NCI-H2196 (cell line): ENCODE measurements around the gene AQP12A.
"Not testable (repeated sequence)": the region's sequence is repeated elsewhere in the genome, so short reads cannot be mapped to it uniquely, and the experiment has no call there.

ENCODE experiments used
- DNase-seq: peaks from one replicate; lab custom pipeline; 2025; ENCODE audit not compliant: unreplicated experiment; lab: John Stamatoyannopoulos, UW

The AQP12A gene

DNA sequence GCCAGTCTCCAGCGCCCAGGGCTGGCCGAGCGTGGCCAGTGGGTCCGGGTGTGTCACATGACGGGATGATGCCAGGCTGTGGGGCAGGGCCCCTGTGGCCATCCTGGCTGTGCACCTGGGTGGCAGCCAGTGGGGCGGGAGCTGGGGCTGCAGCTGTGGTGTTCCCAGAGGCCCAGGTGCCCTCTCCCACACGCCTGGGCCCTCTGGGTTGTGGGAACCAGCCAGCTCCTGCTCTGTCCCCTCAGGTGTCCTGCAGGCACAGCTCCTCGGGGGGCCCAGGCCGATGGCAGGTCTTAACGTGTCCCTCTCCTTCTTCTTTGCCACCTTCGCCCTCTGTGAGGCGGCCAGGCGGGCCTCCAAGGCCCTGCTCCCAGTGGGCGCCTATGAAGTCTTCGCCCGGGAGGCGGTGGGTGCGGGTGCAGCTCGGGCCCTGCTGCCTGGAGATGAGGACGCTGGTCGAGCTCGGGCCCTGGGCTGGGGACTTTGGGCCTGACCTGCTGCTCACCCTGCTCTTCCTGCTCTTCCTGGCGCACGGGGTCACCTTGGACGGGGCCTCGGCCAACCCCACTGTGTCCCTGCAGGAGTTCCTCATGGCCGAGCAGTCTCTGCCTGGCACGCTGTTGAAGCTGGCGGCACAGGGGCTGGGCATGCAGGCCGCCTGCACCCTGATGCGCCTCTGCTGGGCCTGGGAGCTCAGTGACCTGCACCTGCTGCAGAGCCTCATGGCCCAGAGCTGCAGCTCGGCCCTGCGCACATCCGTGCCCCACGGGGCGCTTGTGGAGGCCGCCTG lies at the start of gene AQP12A:
TSS of gene AQP12A (plus strand) at position 236 of the 790 bp plus-strand sequence. CDS start at position 284, 48 bp downstream.
- DNase-seq = not testable (repeated sequence)

DNA sequence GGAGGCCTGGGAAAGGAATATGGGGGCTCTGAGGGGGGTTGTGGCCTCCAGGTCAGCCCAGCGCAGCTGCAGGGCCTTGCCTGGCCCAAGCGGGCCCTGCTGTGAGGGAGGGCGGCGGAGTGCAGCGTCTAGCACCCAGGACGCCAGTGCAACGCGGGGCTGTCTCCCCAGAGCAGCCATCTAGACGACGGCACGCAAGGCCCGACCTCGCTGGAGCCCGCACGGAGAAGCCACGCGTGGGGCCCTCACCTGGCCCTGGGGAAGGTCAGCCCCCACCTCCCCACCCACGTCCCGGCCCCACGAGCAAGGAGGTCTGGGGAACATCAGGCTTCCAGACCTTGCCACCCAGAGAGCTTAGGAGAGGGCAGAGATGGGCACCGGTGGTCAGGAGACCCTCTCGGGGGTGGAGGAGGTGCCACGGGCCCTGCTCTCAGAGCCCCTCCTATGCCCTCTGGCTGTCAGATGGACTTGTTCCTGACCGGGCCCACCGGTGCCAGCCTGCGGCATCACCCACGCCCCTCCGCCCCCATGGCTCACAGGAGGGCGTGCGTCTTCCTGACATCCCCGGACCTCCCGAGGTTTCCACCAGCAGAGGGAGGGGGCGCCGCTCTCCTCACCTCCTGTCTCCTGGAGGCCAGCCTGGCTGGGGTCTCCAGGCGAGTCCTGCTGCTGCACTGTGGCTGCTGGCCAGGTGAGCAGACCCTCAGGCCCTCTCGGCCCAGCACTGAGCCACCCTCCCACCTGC lies 49.4 kb upstream of the AQP12A start:
- no peak for DNase-seq

DNA sequence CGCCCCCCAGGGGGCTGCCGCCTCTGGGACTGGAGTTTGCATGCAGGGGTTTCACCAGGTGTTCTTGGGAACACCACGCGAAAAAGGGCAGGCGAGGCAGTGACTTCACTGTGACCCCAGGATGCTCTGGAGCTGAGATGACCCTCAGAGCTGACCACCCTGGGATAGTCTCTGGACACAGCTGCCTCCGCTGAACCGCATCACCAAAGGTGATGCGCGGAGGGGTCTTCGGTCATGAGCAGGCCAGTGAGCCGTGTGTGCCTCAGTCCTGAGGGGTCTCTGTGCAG lies 48.9 kb upstream of the AQP12A start:
- no peak for DNase-seq

DNA sequence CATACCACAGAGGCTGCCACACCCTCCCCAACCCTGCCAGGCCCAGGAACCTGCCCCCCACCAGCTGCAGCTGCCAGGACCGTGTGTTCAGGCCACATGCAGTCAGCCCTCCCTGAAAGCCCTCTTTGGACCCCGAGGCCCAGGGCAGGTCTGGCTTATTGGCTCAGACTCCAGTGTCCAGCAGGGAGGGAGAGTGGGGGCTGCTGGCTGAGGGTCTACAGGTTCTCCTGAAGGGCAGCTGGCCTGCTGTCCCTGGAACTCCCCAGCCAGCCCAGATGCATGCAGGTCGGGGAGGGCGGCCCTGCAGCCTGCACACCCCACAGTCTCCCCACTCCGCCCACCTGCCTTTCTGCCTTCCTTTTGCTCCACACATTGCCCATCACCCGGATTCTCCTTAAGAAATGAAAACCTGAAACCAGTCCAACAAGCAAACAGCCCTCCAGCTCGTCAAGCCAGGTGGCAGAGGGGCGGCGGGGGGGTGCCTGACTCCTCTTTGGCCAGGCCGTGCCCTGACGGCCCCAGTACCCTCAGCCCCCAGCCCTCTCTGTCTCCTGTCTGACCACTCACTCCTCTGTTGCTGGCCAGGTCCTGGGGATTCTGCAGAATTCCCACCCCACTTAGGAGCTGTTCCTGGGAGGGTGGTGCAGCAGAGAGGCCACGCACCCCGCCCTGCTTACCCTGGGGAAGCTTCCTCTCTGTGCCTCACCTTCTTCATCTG lies 48.4 kb upstream of the AQP12A start:
- DNase-seq = no peak

DNA sequence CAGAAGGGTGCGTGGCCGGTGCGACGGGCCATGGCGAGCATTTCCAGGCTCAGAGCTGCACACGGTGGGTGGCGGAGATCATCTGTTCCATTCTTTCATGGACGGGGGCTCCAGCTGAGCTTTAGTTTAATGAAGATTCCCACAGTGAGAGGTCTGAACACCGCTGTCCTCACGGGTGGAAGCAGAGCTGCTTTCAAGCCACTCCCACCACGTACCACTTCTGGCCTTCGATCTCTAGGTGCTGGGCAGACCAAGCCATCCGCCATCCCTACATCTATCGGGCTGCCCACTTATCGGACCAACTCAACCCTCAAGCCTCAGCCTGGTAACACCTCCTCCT lies 47.9 kb upstream of the AQP12A start:
- no peak for DNase-seq

DNA sequence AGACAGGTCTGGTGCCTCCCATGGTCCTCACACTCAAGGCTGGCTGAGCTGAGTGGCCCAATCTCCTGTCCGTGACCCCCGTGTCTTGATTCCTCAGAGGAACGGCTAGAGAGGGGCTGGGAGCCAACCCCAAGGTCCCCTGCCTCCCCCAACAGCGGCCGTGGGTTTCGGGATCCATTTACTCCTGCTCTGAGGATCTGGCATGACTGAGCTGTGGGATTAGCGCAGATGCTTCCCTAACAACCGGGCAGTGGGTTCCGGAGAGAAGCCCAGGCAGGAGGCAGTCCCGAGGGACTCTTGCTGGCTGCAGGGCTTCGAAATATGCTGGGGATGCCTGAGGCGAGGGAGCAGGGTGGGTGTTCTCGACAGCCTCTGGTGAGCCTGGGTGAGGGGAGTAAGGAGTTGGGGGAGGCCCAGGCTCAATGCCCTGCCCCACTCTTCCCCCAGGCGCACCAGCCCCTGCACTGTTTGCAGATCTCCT lies 47.5 kb upstream of the AQP12A start:
- no peak for DNase-seq

DNA sequence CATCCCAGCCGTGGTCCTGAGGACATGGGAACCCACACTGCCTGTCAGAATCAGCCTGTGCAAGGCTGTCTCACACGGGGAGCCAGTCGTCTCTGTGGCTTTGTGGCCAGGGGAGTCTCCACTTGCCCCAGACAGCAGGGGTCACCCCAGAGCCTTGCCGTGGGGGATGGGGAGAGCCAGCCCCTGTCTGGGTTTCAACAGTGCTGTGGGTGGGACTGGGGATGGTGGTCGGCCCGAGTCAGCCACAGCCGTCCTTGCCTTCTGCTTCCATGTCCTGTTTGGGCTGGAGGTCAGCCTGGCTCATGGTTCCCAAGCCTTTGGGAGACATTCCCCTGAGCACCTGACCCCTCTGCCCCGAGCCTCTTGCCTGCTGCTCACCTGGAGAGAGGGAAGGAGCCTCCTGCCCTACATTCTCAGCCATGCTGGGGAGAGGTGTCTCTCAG lies 46.8 kb upstream of the AQP12A start:
- DNase-seq = no peak

GRCh38 chr2:240645346-240645745 lies 46.3 kb upstream of the AQP12A start:
- DNase-seq = no peak

DNA sequence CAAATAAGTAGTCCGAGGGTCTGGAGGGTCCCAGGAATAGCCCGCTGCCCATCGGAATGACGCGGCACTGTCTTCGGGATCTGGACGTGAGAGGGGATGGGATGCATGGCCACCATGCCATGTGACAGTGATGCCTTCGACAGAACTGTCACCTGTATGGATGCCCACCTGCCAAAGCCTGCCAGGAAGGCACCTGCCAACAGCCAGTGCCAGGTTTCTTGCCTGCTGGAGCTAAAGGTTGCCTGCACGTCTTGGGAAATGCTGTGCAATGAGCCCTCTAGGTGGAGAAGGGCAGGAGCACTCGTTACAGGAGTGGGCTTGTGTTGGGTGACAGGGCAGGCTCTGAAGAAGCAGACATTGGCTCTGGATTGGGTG lies 45.9 kb upstream of the AQP12A start:
- no peak for DNase-seq

- DNase-seq = no peak
Measured at GRCh38 chr2:240646176-240646899, 45.3 kb upstream of the AQP12A start.

- DNase-seq = no peak
Measured at GRCh38 chr2:240646900-240647502, 44.7 kb upstream of the AQP12A start.

GRCh38 chr2:240647503-240648154 lies 44.0 kb upstream of the AQP12A start:
- no peak for DNase-seq

DNA sequence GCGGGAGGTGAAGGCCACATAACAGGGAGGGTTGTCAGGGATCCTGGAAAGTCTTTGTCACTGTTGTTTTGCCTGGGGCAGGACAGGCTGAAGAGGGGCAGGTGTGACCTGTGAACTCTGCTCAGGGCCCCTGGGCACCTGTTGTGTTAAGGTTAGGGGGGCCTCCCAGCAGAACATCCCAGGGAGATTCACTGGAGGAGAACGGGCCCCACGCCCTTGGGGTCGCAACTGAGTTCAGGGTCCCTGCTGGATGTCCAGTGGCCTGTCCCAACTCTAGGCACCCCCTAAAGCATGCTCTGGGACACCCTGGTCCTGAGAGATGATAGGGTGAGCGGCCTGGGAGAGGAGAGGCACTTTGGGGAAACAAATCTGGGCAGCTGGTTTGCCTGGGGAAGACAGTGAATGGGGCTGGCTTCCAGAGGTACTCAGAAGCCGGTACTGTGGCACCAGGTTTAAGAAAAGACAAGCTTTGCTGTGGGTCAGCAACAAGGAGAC lies 43.5 kb upstream of the AQP12A start:
- DNase-seq = no peak

- DNase-seq = no peak
Measured at GRCh38 chr2:240648650-240649275, 42.9 kb upstream of the AQP12A start.

DNA sequence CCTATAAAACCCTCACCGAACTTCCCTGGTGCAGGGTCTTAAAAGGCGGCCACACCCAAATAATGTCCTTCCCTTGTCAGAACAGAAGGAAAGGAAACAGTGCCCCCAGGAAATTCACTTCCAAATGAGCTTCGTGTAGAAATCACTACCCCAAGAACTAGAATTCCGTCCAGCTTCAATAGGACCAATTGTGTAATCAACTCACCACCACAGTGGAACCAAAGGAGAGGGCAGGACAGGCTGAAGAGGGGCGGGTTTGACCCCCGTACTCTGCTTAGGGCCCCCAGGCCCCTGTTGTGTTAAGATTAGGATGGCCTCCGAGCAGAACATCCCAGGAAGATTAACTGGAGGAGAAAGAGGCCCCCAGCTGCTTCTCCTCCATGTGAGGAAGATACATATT lies 42.3 kb upstream of the AQP12A start:
- DNase-seq = no peak

- no peak for DNase-seq
Measured at GRCh38 chr2:240650254-240650965, 41.3 kb upstream of the AQP12A start.

- DNase-seq = no peak
Measured at GRCh38 chr2:240651185-240651584, 40.5 kb upstream of the AQP12A start.

GRCh38 chr2:240655931-240656886 lies 35.5 kb upstream of the AQP12A start:
- no peak for DNase-seq
